Thoracic aorta (tissue), 2 donors: ENCODE results near the gene TSPAN5. TPM values are rescaled to one million over a fixed set of nuclear protein-coding genes. Genes with fewer than 3 reads are reported as not detected.

Experiments
- ATAC-seq: fragments of 150-250 bp; one replicate; pipeline ENCODE4 v1.8.0; 2017; ENCODE audit warnings: low read depth; ENCODE audit not compliant: insufficient number of reproducible peaks, low FRiP score
- DNase-seq: peaks from one replicate; pipeline ENCODE4 v3.0.0-alpha.2; 2020; ENCODE audit warnings: low spot score
- H3K27ac ChIP-seq, 2 donors: fragments of 200-600 bp; sonication (generic); 1 replicate in 1 of 2; 2 replicates in 1 of 2; pipeline ENCODE4 v1.5.1; 2016; ENCODE audit warnings: mild to moderate bottlenecking in 2 of 2, moderate library complexity in 2 of 2
- H3K27me3 ChIP-seq: fragments of 200-600 bp; sonication (generic); replicated peaks from 2 replicates; pipeline ENCODE4 v1.6.0; 2016; ENCODE audit warnings: mild to moderate bottlenecking; ENCODE audit not compliant: insufficient read depth
- H3K36me3 ChIP-seq: fragments of 200-600 bp; sonication (generic); one replicate; pipeline ENCODE4 v1.5.1; 2016
- H3K4me1 ChIP-seq, 2 donors: fragments of 200-600 bp; sonication (generic); 1 replicate in 1 of 2; 2 replicates in 1 of 2; pipeline versions ENCODE4 v1.5.1 to v1.6.0; 2016; ENCODE audit warnings: low read depth in 2 of 2, mild to moderate bottlenecking in 1 of 2; ENCODE audit not compliant: control insufficient read depth in 1 of 2
- H3K4me3 ChIP-seq: fragments of 200-600 bp; sonication (generic); 2 replicates; pipeline ENCODE4 v1.5.1; 2016; ENCODE audit warnings: mild to moderate bottlenecking
- H3K9me3 ChIP-seq: fragments of 200-600 bp; sonication (generic); 2 replicates; pipeline ENCODE4 v1.5.1; 2016
- total RNA-seq, 2 donors: library from RNA; depleted of rRNA; stranded (reverse); fragments of >200 nt; gene quantifications; one replicate each; pipeline versions ENCODE4 v1.1.0 to v1.2.3, GENCODE V29; 2016
- TF ChIP-seq, protein P1 (sequence below): fragments of 200-600 bp; sonication (generic); IDR thresholded peaks from one replicate; pipeline ENCODE4 v1.5.1; 2019; ENCODE audit warnings: antibody characterized with exemption

TSPAN5 gene
- total RNA-seq, 2 donors from 2014 or later = 7.7 to 11.4 TPM

GRCh38 chr4:98506462-98507132, 151.8 kb downstream of the TSPAN5 start:
- TF ChIP-seq, protein P1, sequence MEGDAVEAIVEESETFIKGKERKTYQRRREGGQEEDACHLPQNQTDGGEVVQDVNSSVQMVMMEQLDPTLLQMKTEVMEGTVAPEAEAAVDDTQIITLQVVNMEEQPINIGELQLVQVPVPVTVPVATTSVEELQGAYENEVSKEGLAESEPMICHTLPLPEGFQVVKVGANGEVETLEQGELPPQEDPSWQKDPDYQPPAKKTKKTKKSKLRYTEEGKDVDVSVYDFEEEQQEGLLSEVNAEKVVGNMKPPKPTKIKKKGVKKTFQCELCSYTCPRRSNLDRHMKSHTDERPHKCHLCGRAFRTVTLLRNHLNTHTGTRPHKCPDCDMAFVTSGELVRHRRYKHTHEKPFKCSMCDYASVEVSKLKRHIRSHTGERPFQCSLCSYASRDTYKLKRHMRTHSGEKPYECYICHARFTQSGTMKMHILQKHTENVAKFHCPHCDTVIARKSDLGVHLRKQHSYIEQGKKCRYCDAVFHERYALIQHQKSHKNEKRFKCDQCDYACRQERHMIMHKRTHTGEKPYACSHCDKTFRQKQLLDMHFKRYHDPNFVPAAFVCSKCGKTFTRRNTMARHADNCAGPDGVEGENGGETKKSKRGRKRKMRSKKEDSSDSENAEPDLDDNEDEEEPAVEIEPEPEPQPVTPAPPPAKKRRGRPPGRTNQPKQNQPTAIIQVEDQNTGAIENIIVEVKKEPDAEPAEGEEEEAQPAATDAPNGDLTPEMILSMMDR = no peak
- ATAC-seq = no peak
- DNase-seq = no peak
- no peaks in the 10 kb centered on the region for H3K36me3 ChIP-seq
- H3K4me3 ChIP-seq = no peak overlapping the region
- H3K27ac ChIP-seq = no peak overlapping the region
- no peaks in the 10 kb centered on the region for H3K9me3 ChIP-seq
- H3K4me1 ChIP-seq = peaks cover 4 to 5% of the 10 kb centered on the region in 2 donors
- no peaks in the 10 kb centered on the region for H3K27me3 ChIP-seq

GRCh38 chr4:98505992-98506391, 152.4 kb downstream of the TSPAN5 start:
- no peaks in the 10 kb centered on the region for H3K36me3 ChIP-seq
- H3K9me3 ChIP-seq = no peaks in the 10 kb centered on the region
- DNase-seq (no peak), ATAC-seq (no peak)
- H3K27me3 ChIP-seq = no peaks in the 10 kb centered on the region
- TF ChIP-seq, protein P1 = no peak
- H3K27ac ChIP-seq = no peak overlapping the region
- H3K4me1 ChIP-seq = peaks cover 4 to 5% of the 10 kb centered on the region in 2 donors
- no peak overlapping the region for H3K4me3 ChIP-seq

GRCh38 chr4:98504091-98504490, 154.3 kb downstream of the TSPAN5 start:
- no peak for ATAC-seq
- Histone ChIP-seq H3K4me3 (no peak overlapping the region), H3K27ac (no peak overlapping the region), H3K4me1 (peaks cover 4 to 5% of the 10 kb centered on the region in 2 donors), H3K9me3 (no peaks in the 10 kb centered on the region), H3K27me3 (no peaks in the 10 kb centered on the region), H3K36me3 (no peaks in the 10 kb centered on the region)
- DNase-seq = no peak
- TF ChIP-seq, protein P1 = no peak

- H3K27ac ChIP-seq = no peak overlapping the region
- peaks cover 4 to 5% of the 10 kb centered on the region in 2 donors for H3K4me1 ChIP-seq
- DNase-seq (no peak), ATAC-seq (no peak)
- H3K27me3 ChIP-seq = no peaks in the 10 kb centered on the region
- TF ChIP-seq, protein P1 = no peak
- H3K4me3 ChIP-seq = no peak overlapping the region
- no peaks in the 10 kb centered on the region for H3K9me3 ChIP-seq
- H3K36me3 ChIP-seq = no peaks in the 10 kb centered on the region
Observed at GRCh38 chr4:98503676-98504075, 154.7 kb downstream of the TSPAN5 start.

DNA sequence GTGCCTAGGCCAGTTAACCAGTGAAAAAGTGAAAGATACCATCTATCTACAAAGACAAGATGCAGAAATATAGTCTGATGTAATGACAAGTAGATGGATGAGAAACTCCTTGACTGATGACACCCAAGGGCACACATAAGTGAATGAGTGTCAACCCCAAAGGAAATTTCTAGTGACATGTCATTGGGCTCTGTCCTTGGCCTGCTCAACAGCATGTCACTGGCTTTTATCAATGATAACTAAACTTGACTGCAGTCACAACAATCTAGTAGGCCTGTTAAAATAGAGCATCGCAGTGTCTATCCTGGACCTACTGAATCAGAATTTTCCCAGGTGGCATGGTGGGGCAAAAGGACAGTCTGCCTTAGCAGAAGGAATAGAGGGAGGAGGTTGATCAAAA, 155.8 kb downstream of the TSPAN5 start:
- no peak for ATAC-seq
- no peak for DNase-seq
- TF ChIP-seq, protein P1 = no peak
- H3K36me3 ChIP-seq = no peaks in the 10 kb centered on the region
- H3K27ac ChIP-seq = no peak overlapping the region
- H3K9me3 ChIP-seq = no peaks in the 10 kb centered on the region
- H3K4me1 ChIP-seq = peaks cover 4 to 5% of the 10 kb centered on the region in 2 donors
- H3K27me3 ChIP-seq = no peaks in the 10 kb centered on the region
- no peak overlapping the region for H3K4me3 ChIP-seq
